Esophagus squamous epithelium (tissue), 4 donors: ENCODE measurements around the gene LRRC71.

ENCODE experiments used
- POLR2A ChIP-seq, 4 donors: fragments of 450-650 bp; IDR thresholded peaks; one replicate each; pipeline ENCODE4 v1.6.1; 2017; ENCODE audit warnings: antibody characterized with exemption in 4 of 4, mild to moderate bottlenecking in 4 of 4, moderate library complexity in 3 of 4
- TF ChIP-seq, protein P1 (sequence below), 6 experiments: fragments of 450-650 bp in 4 of 6; fragments of 200-600 bp in 2 of 6; sonication (generic) in 2 of 6; IDR thresholded peaks; one replicate each; pipeline ENCODE4 v1.5.1; 2016 to 2019; ENCODE audit warnings: antibody characterized with exemption in 6 of 6, mild to moderate bottlenecking in 4 of 6, moderate library complexity in 4 of 6

DNA sequence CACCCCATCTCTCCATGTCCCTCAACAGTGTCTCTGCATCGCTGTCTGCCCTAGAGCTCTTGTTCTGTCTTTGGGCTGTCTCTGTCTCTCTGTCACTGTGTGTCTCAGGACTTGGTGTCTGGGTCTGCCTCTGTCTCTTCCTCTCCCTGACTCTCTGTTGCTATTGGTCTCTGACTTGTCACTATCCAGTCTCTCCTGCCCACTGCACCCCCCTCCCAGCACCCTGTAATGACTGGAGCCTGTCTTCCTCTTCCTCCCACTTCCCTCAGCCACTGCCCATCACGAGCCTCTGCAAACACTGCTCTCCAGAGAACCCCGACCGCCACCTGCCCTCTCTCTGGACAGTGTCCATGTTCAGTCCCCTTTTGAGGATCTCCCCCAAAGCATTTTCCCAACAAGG, 14.8 kb upstream of the LRRC71 start:
- TF ChIP-seq, protein P1, sequence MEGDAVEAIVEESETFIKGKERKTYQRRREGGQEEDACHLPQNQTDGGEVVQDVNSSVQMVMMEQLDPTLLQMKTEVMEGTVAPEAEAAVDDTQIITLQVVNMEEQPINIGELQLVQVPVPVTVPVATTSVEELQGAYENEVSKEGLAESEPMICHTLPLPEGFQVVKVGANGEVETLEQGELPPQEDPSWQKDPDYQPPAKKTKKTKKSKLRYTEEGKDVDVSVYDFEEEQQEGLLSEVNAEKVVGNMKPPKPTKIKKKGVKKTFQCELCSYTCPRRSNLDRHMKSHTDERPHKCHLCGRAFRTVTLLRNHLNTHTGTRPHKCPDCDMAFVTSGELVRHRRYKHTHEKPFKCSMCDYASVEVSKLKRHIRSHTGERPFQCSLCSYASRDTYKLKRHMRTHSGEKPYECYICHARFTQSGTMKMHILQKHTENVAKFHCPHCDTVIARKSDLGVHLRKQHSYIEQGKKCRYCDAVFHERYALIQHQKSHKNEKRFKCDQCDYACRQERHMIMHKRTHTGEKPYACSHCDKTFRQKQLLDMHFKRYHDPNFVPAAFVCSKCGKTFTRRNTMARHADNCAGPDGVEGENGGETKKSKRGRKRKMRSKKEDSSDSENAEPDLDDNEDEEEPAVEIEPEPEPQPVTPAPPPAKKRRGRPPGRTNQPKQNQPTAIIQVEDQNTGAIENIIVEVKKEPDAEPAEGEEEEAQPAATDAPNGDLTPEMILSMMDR (IDR thresholded peaks at IDR 0.05), result no peak
- no peak for TF ChIP-seq POLR2A (IDR thresholded peaks at IDR 0.05)
